Tibial artery (tissue), 4 donors: ENCODE measurements around the gene KIF7.
A peak's percentile ranks its signal among the peaks of the same experiment; 100 is the strongest.

Source experiments
- DNase-seq, 2 donors: peaks; one replicate each; pipeline ENCODE4 v3.0.0-alpha.2; 2019
- H3K27ac ChIP-seq, 2 donors: fragments of 200-600 bp; sonication (generic) in 1 of 2; 1 replicate in 1 of 2; 2 replicates in 1 of 2; pipeline ENCODE4 v1.5.1; 2018 to 2019; ENCODE audit warnings: mild to moderate bottlenecking in 1 of 2
- H3K27me3 ChIP-seq, 2 donors: fragments of 200-600 bp; sonication (generic) in 1 of 2; one replicate each; pipeline versions ENCODE4 v1.5.1 to v1.6.0; 2016 to 2019
- H3K36me3 ChIP-seq, 3 donors: fragments of 200-600 bp; sonication (generic) in 2 of 3; one replicate each; pipeline ENCODE4 v1.5.1; 2016 to 2019; ENCODE audit warnings: mild to moderate bottlenecking in 2 of 3
- H3K4me1 ChIP-seq, 4 donors: fragments of 200-600 bp; sonication (generic) in 2 of 4; 1 replicate in 3 of 4; 2 replicates in 1 of 4; pipeline ENCODE4 v1.5.1; 2016 to 2019
- H3K4me3 ChIP-seq, 2 donors: fragments of 200-600 bp; sonication (generic) in 1 of 2; 1 replicate in 1 of 2; 2 replicates in 1 of 2; pipeline ENCODE4 v1.5.1; 2018 to 2019; ENCODE audit warnings: mild to moderate bottlenecking in 2 of 2
- H3K9me3 ChIP-seq, 3 donors: fragments of 200-600 bp; sonication (generic) in 1 of 3; one replicate each; pipeline ENCODE4 v1.5.1; 2016 to 2019
- intact Hi-C: fragments of 100-400 bp; cut with DNase I; formaldehyde crosslinking; loops from one replicate; pipeline ENCODE4 v1.15.0; 2023; ENCODE audit warnings: low total_unique reads
- TF ChIP-seq, protein P1 (sequence below), 2 experiments: fragments of 200-600 bp in 1 of 2; fragments of 450-650 bp in 1 of 2; IDR thresholded peaks; one replicate each; pipeline ENCODE4 v1.5.1; 2017 to 2019; ENCODE audit warnings: antibody characterized with exemption in 2 of 2, mild to moderate bottlenecking in 1 of 2, moderate library complexity in 1 of 2

Gene KIF7

DNA sequence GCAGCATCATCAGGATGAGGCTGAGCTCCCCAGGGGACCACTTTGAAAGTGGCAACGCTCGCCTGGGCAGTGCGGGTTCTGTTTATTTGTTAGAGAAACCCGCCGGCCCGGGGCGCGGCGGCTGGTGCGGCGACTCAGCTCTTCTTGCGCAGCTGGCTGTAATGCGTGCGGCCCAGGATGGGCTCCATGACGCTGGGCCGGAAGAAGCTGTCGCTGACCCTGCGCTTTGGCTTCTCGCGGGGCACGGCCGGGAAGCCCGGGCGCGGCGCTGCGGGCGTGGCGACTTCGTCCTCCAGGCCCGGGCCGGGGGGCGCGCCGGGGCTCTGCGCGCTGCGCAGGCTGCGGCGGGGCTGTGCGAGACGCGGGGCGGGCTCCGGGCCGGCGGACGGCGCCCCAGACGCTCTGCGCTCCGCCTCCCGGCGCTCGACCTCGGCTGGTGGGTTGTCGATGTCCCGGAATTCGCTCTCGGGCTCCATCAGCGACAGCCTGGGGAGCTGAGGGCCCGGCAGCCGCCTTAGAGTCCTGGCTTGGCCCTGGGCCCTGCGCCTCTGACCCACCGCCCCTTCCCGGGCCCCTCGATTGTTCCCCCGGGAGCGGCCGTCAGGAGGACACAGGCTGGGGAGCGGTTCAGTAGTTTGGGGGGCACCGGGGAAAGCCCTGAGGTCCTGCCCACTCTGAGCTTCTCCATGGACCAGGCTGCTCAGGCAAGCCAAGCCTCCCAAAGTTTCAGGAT is 10.3 kb upstream of the KIF7 start:
- H3K9me3 ChIP-seq = no peaks in the 10 kb centered on the region
- H3K27me3 ChIP-seq = no peaks in the 10 kb centered on the region
- peak overlapping the region; percentile 86 to 97 for H3K27ac ChIP-seq
- TF ChIP-seq, protein P1, sequence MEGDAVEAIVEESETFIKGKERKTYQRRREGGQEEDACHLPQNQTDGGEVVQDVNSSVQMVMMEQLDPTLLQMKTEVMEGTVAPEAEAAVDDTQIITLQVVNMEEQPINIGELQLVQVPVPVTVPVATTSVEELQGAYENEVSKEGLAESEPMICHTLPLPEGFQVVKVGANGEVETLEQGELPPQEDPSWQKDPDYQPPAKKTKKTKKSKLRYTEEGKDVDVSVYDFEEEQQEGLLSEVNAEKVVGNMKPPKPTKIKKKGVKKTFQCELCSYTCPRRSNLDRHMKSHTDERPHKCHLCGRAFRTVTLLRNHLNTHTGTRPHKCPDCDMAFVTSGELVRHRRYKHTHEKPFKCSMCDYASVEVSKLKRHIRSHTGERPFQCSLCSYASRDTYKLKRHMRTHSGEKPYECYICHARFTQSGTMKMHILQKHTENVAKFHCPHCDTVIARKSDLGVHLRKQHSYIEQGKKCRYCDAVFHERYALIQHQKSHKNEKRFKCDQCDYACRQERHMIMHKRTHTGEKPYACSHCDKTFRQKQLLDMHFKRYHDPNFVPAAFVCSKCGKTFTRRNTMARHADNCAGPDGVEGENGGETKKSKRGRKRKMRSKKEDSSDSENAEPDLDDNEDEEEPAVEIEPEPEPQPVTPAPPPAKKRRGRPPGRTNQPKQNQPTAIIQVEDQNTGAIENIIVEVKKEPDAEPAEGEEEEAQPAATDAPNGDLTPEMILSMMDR (IDR thresholded peaks at IDR 0.05) = no peak
- peak overlapping the region; percentile 45 to 49 for H3K4me3 ChIP-seq
- peak in 1 of 2 donors; percentile 80 for DNase-seq
- intact Hi-C loops = no loop called here
- H3K4me1 ChIP-seq = peaks cover 8 to 36% (median 22%) of the 10 kb centered on the region in 4 donors
- no peaks in the 10 kb centered on the region for H3K36me3 ChIP-seq

DNA sequence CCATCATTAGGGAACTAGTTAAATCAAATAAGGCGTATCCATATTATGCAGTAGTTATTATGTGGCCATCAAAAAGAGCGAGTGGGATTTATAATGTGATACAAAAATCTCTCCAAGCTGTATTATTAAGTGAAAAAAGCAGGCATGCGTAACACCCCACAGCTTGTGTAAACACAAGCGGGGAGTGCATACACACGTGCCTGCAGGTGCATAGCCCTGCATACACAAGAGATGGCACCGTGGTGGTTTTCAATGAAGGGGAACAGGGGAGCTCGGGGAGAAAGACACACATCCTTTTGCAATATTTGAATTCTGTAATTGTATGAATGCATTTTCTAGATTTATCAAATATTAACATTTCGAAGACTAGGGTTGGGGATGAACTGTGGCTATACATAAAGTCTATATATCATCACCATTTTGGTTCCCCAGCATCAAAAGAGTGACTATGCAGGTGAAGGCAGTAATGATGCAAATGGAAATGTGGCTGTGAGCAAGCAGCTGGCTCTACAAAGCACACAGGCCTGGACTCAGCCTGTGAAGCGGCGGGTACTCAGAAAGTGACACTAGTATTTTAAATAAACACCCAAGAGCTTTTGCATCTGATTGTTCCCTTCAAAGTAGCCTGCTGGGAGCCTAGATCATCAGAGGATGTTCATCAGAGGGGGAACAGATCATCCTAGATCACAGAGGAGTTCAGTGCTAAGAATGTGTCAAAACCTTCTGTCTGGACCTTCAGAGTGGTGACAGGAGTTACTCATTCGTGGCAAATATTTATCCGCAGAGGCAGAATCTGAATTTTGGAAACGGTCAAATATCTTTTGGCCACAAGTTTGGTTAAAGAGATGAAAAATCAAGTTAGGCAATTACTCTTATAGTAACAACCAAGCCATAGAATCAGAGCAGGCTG is 9.4 kb upstream of the KIF7 start:
- TF ChIP-seq, protein P1 (IDR thresholded peaks at IDR 0.05) = no peak
- H3K27me3 ChIP-seq = no peaks in the 10 kb centered on the region
- no peak for DNase-seq
- H3K4me3 ChIP-seq = peak overlapping the region; percentile 45 to 49
- intact Hi-C loops = no loop called here
- H3K4me1 ChIP-seq = peaks cover 8 to 36% (median 22%) of the 10 kb centered on the region in 4 donors
- H3K36me3 ChIP-seq = no peaks in the 10 kb centered on the region
- H3K9me3 ChIP-seq = no peaks in the 10 kb centered on the region
- peak overlapping the region; percentile 86 to 97 for H3K27ac ChIP-seq

DNA sequence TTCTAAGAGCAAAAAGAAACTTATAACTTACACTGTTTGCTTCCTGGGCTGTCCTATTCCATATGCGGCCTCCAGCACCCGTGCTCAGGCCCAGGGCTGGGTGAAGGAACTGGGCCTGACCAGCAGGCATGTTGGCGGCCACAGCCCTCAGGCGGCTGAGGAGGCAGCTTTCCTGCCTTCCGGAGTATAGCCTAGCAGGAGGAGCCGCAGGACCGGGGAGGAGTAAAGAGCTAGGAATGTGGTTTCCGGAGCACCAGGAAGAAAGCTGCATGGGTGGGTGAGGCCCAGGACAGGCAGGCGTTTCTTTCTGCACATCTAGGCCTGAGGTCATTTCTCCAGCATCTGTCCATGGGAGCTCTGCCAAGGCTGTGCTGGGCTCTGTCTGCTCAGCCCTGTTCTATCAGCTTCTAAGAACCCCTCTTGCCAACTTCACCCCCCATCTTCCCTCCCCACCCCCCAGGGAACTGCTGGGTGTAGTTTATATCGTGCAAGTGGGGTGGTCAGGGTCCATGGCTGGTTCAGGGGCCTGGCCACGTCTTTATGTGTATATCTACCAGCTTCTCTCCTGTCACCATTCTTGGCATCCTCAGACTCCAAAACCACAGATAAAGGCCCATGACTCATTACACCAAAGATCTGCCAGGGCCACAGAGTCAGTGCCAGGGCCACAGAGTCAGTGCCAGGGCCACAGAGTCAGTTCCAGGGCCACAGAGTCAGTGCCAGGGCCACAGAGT is 7.8 kb upstream of the KIF7 start:
- Histone ChIP-seq H3K27me3 (no peaks in the 10 kb centered on the region), H3K4me1 (peaks cover 8 to 36% (median 22%) of the 10 kb centered on the region in 4 donors), H3K4me3 (no peak overlapping the region), H3K9me3 (no peaks in the 10 kb centered on the region), H3K36me3 (no peaks in the 10 kb centered on the region), H3K27ac (peak overlapping the region; percentile 75 to 76)
- intact Hi-C loops = no loop called here
- TF ChIP-seq, protein P1 (IDR thresholded peaks at IDR 0.05) = no peak
- DNase-seq = peak; percentile 67 to 88

DNA sequence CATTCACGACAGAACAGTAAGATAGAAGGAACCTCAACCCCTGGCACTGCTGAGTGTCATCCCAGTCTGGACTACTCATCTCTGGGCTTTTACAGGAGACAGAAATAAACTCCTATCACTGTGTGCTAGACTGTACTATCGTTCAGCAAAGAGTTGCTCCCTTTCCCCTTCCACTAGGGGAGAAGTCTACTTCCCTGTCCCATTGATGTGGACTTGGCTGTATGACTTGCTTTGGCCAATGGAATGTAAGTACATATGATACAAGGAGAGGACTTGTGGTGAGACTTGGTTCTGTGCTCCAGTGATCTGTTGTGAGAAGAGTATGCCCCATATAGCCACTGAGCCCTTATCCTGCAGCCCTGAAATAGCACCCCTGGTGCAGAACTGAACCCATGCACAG is 5.3 kb upstream of the KIF7 start:
- H3K9me3 ChIP-seq = no peaks in the 10 kb centered on the region
- TF ChIP-seq, protein P1 (IDR thresholded peaks at IDR 0.05) = no peak
- no peaks in the 10 kb centered on the region for H3K36me3 ChIP-seq
- peaks cover 8 to 30% (median 19%) of the 10 kb centered on the region in 4 donors for H3K4me1 ChIP-seq
- intact Hi-C loops = no loop called here
- DNase-seq = no peak
- no peak overlapping the region for H3K4me3 ChIP-seq
- no peaks in the 10 kb centered on the region for H3K27me3 ChIP-seq
- H3K27ac ChIP-seq = no peak overlapping the region

DNA sequence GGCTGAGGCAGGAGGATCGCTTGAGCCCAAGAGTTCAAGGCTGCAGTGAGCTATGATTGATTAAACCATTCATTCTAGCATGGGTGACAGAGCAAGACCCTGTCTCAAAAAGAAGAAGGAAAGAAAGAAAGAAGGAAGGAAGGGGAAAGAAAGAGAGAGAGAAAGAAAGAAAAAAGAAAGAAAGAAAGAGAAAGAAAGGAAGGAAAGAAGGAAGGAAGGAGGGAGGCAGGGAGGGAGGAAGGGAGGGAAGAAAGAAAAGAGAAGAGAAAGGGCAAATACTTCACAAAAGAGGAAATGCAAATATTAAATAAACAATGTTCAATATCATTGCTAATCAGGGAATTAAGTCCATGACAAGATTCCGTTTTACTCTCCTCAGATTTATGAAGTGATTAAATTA is 4.0 kb upstream of the KIF7 start:
- TF ChIP-seq, protein P1 (IDR thresholded peaks at IDR 0.05) = no peak
- Histone ChIP-seq H3K27ac (no peak overlapping the region), H3K27me3 (no peaks in the 10 kb centered on the region), H3K4me3 (no peak overlapping the region), H3K4me1 (peaks cover 8 to 28% (median 17%) of the 10 kb centered on the region in 4 donors), H3K9me3 (no peaks in the 10 kb centered on the region), H3K36me3 (no peaks in the 10 kb centered on the region)
- no peak for DNase-seq
- intact Hi-C loops = no loop called here
